ENCODE measurements around the gene HAX1. TPM values are rescaled to one million over a fixed set of nuclear protein-coding genes. Genes with fewer than 3 reads are reported as not detected.

The HAX1 gene
- total RNA-seq, 1 donor from 2014 or later = 92.5 TPM

Small RNA genes lying within 50 kb of the gene (small RNA-seq; reads per million reads assigned to genes)
- gene RF00273 (ENCODE audit: low replicate concordance) (not detected), gene RNU6-121P (ENCODE audit: low replicate concordance) (not detected), gene RNU6-239P (ENCODE audit: low replicate concordance) (not detected), gene SNORA58B (ENCODE audit: low replicate concordance) (not detected)

Other genes with a start within 250 kb of the HAX1 start
- 0.21 TPM for gene NUP210L, start 117.6 kb upstream of the HAX1 start, total RNA-seq
- 278 TPM for gene TPM3, start 80.5 kb upstream of the HAX1 start, total RNA-seq
- gene CFAP141, start 66.3 kb upstream of the HAX1 start, total RNA-seq = not detected
- gene UBAP2L, start 51.7 kb upstream of the HAX1 start, total RNA-seq = 70.5 TPM
- gene AQP10, start 48.5 kb downstream of the HAX1 start, total RNA-seq = not detected
- gene ATP8B2, start 52.9 kb downstream of the HAX1 start, total RNA-seq = 46.8 TPM
- 35.0 TPM for gene IL6R, start 132.7 kb downstream of the HAX1 start, total RNA-seq
- gene TDRD10, start 229.6 kb downstream of the HAX1 start, total RNA-seq = 3.7 TPM
- 10.7 TPM for gene SHE, start 229.8 kb downstream of the HAX1 start, total RNA-seq